Choroid plexus epithelial cell (primary cell): Measurements from ENCODE around the gene DPH1.
"Not testable (repeated sequence)": the region's sequence is repeated elsewhere in the genome, so short reads cannot be mapped to it uniquely, and the experiment has no call there.

Experiments
- DNase-seq: peaks from one replicate; pipeline ENCODE4 v3.0.0-alpha.2; 2010; ENCODE audit warnings: low read depth
- H3K4me3 ChIP-seq: 2 replicates; pipeline ENCODE4 v1.5.1; 2011; ENCODE audit warnings: low read depth, mild to moderate bottlenecking, control low read depth, low read length, moderate library complexity
- TF ChIP-seq, protein P1 (sequence below): conservative IDR thresholded peaks from 2 replicates; pipeline ENCODE4 v1.5.1; 2011; ENCODE audit warnings: low read depth, mild to moderate bottlenecking, control low read depth, inconsistent platforms, low read length, moderate library complexity

DPH1 gene

GRCh38 chr17:2009737-2010136 lies 20.2 kb upstream of the DPH1 start:
- no peak overlapping the region for H3K4me3 ChIP-seq
- DNase-seq, result no peak
- TF ChIP-seq, protein P1, sequence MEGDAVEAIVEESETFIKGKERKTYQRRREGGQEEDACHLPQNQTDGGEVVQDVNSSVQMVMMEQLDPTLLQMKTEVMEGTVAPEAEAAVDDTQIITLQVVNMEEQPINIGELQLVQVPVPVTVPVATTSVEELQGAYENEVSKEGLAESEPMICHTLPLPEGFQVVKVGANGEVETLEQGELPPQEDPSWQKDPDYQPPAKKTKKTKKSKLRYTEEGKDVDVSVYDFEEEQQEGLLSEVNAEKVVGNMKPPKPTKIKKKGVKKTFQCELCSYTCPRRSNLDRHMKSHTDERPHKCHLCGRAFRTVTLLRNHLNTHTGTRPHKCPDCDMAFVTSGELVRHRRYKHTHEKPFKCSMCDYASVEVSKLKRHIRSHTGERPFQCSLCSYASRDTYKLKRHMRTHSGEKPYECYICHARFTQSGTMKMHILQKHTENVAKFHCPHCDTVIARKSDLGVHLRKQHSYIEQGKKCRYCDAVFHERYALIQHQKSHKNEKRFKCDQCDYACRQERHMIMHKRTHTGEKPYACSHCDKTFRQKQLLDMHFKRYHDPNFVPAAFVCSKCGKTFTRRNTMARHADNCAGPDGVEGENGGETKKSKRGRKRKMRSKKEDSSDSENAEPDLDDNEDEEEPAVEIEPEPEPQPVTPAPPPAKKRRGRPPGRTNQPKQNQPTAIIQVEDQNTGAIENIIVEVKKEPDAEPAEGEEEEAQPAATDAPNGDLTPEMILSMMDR, result no peak

- H3K4me3 ChIP-seq, result no peak overlapping the region
- TF ChIP-seq, protein P1, result no peak
These were observed 18.3 kb upstream of the DPH1 start for GRCh38 chr17:2011411-2012371.

GRCh38 chr17:2012499-2012898 lies 17.5 kb upstream of the DPH1 start:
- TF ChIP-seq, protein P1, result no peak
- no peak overlapping the region for H3K4me3 ChIP-seq
- no peak for DNase-seq

More at GRCh38 chr17:2011411-2012371, 18.3 kb upstream of the DPH1 start:
- peak; percentile 54 for DNase-seq

GRCh38 chr17:2013220-2013993 lies 16.5 kb upstream of the DPH1 start:
- not testable (repeated sequence) for H3K4me3 ChIP-seq, DNase-seq

DNA sequence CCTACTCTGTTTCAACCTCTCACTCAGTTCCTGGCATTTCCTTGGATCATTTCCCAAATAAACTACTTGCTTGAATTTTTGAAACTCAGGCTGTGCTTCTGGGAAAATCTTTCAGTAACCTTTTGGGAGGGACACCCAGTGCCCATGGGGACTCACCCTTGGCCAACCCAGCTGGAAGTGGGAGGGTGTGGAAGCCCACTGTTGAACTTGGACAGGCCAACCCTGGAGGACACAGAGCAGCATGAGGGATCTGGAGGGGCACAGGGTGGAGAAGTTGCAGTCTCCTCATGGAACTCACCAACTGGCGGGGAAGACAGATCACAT lies 16.0 kb upstream of the DPH1 start:
- no peak overlapping the region for H3K4me3 ChIP-seq
- DNase-seq, result no peak
- TF ChIP-seq, protein P1, result no peak

GRCh38 chr17:2015314-2015713 lies 14.6 kb upstream of the DPH1 start:
- H3K4me3 ChIP-seq, result no peak overlapping the region
- DNase-seq, result no peak
- TF ChIP-seq, protein P1, result no peak

- DNase-seq, result no peak
- TF ChIP-seq, protein P1, result no peak
- H3K4me3 ChIP-seq, result no peak overlapping the region
These were observed 13.5 kb upstream of the DPH1 start for GRCh38 chr17:2016494-2016893.
